ENCODE measurements around the gene AKT1S1.
"Not testable (repeated sequence)": the region's sequence is repeated elsewhere in the genome, so short reads cannot be mapped to it uniquely, and the experiment has no call there.

The AKT1S1 gene

DNA sequence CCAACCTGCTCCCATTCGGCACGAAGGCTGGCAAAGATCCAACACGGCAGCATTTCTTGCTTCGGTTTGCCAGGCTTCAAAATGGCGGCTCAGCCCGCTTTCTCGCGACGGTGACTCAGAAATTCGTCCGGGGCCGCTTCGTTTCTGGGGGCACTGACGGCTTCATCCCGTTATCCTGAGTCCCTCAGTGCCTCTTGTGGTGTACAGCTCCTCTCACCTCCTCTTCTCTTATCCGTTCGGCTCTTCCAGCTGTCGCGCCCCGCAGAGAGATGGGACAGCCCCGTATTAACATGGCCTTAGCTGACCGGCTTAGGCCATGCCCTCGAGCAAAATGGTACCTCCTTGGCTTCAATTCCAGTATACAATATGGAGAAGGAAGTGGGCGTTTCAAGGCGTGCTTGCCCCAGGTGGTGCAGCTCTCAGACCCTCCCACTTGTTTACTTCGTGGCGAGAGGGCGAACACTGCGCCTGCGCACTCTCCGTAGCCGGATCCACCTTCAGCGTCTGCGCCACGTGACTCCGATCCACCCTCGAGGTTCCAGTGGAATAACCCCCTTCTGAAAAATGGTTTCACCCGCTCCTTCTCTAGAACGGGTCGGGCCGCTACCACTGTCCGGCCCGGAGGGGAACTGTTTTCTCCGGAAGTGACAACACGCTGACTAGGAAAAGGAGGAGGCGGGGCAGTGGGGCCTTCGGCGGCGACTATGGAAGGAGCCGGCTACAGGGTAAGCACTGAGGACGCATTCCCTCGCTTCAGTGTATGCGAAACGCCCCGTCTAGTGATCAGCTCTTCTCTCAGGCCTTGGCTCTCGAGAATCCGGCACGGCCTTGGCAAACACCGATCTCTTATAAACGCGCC, at the start of gene AKT1S1, which contains the start of gene TBC1D17:
TSS of gene AKT1S1 (minus strand) at position 336 of the 859 bp plus-strand sequence. CDS start 4,060 bp downstream, outside the sequence.
TSS of gene TBC1D17 (plus strand) at position 683 of the 859 bp plus-strand sequence. CDS start at position 705, 22 bp downstream.
- DNase-seq, result peak; percentile 99

DNA sequence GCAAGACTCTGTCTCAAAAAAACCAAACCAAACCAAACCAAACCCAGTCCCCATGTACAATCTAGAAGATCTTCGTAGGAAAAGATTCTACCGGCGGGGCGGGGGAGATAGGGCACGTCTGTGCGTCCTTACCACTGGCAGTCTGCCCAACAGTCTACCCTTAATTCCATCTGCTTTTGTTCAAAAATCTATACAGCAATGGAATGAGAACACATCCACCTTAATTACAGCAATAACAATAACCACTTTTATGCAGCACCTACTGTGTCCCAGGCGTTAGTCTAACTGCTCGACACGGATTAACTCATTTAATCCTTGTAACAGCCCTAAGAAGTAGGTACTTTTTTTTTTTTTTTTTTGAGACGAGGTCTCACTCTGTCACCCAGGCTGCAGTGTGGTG, 49.4 kb upstream of the AKT1S1 start:
- DNase-seq, result no peak

- no peak for DNase-seq
These were observed 48.3 kb upstream of the AKT1S1 start for GRCh38 chr19:49925486-49925885.

DNA sequence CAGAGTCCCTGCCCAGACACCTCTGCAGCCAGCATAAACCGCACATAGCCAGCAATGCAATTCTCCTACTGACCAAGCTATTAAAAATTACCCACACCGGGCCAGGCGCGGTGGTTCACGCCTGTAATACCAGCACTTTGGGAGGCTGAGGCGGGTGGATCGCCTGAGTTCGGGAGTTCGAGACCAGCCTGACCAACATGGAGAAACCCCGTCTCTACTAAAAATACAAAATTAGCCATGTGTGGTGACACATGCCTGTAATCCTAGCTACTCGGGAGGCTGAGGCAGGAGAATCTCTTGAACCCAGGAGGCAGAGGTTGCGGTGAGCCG, 47.7 kb upstream of the AKT1S1 start:
- not testable (repeated sequence) for DNase-seq

DNA sequence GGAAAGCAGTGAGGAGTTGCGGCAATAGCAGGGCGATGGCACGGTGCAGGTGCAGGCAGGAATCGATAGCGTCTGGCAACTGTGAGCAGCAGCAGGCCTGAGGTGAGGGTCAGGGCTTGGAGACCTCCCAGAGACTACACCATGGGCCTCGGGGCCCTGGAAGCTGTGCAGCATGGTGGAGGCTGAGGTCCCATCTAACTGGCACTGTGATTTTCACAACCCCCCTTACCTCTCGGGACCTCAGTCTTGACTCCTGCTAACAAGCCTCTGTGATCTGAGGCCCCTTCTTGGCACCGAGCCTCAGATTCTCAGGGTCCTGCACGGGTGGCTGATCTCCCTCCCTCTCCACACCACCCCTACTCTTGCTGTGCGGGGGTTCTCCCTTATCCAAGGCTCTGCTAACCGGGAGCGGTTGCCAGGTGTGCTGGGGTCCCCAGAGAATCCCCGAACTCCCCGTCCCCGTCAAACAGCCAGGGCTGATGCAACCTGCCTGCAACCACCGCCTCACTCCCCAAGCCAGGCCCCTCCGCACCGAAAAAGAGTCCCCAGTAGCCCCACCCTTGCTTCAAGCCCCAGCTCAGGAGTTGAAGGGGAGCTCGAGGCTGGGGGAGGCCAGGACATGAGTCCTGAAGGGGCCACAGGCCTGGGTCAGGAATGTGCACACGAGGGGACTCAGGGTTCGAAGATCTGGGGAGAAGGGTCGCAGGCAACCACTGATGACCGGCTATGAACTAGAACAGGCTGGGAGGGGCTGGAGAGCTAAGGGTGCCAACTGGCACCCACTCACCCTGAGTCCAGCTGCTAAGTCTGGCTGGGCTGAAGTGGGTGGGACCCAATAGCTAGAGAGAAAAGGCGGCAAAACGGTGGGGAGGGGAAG, 47.1 kb upstream of the AKT1S1 start:
- DNase-seq, result no peak

- no peak for DNase-seq
These were observed 46.2 kb upstream of the AKT1S1 start for GRCh38 chr19:49923055-49924003.

DNA sequence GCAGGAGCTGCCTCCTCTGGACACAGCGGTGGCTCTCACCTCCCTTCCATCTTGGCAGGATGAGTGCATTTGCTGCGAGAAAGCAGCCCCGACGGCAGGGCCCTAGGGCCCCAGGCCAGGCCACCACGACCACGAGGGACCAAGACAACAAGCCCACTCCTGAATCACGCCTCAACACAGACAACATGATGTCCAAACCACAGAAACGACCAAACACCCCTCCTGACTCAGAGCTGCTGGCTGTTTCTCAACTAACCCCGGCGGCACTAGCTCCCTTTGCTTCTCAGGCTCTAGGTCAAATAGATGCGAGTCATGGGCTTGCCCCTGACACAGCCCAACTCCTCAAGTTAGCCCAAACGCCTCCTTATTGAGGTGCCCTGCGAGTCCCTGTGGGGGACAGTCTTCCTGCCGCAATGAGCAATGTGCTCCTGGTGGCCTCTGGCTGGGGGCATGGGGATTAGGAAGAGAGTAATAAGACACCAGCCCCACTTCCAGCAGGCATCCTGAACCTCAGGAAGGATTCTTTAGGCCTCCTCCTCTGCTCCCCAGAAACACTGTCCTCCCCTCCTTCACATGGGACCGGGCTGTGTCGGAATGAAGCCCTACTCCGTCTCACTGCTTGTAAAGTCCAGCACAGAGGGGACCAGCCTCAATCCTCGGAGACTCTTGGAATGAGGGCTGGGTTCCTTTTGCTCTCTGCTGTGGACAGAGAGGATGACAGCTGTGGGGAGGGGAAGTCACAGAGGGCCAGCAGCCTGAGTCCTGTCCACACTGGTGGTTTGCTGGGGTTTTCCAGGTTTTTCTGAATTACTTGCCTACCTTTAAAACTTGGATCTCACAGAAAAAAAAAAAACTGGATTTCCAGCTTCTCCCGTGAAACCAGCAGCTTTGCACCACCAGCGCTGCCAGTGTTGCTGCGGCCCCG, 45.0 kb upstream of the AKT1S1 start:
- DNase-seq, result no peak

DNA sequence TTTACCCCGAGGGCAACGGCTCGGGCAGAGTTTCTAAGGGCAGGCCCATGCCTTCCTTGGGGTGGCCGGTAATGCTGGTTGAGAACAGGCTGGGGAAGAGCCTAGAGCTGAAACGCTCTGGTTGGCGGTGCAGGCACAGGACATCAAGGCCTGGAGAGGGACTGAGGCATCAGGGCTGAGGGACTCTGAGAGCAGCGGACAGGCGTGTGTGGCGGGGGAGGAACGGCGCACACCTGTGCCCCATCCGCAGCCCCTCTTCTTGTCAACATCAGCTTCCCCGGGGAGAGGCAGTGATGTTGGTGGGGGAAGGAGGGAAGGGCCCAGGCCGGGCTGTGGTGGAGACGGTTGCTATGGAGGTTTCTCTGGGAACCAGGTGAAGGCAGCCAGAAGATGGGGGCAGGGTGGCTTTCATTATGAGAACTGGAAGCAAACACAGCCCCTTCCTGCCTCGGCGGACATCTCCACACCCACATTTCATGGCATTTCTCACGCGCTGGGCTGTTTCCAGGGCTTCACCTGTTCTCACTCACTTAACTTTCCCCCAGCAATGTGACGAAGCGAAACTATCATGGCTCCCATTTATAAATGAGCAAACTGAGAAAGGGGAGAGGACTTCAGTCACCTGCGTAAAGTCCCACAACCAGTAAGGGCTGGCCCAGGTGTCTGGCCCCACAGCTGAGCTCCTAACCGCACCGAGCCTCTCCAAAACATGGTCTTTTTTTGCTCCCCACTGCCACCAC, 43.6 kb upstream of the AKT1S1 start:
- no peak for DNase-seq

DNA sequence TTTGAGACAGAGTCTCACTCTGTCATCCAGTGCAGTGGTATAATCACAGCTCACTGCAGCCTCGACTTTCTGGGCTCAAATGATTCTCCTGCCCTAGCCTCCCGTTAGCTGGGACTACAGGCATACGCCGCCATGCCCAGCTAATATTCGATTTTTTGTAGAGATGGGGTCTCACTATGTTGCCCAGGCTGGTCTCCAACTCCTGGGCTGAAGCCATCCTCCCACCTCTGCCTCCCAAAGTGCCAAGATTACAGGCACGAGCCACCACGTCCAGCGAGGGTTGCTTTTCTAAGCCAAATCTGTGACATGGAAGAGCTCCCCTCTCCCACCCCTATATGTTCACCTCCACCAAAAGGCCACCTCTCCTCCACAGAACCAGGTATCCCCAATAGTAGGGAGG, 40.9 kb upstream of the AKT1S1 start:
- DNase-seq, result no peak

- no peak for DNase-seq
These were observed 39.9 kb upstream of the AKT1S1 start for GRCh38 chr19:49916839-49917733.

GRCh38 chr19:49915271-49915670, 38.1 kb upstream of the AKT1S1 start:
- DNase-seq, result no peak

DNA sequence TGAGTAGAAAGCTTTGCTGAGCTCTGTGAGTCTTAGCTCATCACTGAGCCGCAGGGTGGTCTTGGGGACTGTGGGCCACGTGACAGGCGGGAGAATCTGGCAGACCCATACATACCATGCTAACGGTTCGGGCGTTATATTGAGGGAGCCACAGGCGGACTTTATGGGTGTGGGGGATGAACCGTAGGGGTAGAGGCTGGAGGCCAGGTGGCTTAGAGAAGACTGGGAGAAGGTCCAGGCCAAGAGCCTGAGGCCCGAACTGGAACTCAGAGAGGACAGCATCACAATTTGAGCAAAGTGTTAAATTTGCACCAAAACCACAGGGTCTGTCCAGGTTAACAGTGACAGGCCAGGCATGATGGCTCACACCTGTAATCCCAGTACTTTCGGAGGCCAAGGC, 36.6 kb upstream of the AKT1S1 start:
- DNase-seq, result no peak

DNA sequence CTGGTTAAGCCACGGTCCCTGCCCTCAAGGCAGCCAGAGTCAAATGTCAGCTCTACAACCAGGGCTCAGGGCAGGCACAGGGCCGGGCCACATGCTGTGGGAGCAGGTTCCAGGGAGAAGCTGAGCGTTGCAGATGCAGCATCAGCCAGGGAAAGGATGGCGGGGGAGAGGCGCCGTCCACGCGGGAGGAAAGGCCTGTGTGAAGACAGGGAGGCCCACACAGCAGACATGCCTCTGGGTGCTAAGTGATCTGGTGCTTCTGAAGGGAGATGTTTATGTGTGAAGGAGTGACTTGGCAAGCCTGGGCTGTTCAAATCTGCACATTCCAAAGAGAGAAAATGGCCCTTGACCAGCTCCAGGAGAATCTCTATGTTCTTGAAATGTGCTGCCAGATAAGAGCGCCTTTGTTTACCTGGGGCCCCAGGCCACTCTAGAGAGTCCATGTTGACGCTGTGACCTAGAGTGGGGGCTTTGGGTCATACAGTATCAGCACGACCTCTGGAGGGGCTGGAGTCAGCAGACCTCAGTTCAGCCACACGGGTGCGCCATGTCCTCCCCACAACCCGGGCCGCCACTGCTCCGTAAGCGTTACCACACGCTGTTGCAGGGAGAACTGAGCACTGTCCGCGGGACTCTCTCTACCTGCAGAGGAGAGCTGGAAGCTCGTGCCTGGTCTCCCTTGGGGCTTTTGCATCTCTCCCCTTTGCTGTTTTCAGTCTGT, 36.0 kb upstream of the AKT1S1 start:
- no peak for DNase-seq

- no peak for DNase-seq
These were observed 34.4 kb upstream of the AKT1S1 start for GRCh38 chr19:49911381-49912145.

- no peak for DNase-seq
These were observed 33.0 kb upstream of the AKT1S1 start for GRCh38 chr19:49910179-49910578.

DNA sequence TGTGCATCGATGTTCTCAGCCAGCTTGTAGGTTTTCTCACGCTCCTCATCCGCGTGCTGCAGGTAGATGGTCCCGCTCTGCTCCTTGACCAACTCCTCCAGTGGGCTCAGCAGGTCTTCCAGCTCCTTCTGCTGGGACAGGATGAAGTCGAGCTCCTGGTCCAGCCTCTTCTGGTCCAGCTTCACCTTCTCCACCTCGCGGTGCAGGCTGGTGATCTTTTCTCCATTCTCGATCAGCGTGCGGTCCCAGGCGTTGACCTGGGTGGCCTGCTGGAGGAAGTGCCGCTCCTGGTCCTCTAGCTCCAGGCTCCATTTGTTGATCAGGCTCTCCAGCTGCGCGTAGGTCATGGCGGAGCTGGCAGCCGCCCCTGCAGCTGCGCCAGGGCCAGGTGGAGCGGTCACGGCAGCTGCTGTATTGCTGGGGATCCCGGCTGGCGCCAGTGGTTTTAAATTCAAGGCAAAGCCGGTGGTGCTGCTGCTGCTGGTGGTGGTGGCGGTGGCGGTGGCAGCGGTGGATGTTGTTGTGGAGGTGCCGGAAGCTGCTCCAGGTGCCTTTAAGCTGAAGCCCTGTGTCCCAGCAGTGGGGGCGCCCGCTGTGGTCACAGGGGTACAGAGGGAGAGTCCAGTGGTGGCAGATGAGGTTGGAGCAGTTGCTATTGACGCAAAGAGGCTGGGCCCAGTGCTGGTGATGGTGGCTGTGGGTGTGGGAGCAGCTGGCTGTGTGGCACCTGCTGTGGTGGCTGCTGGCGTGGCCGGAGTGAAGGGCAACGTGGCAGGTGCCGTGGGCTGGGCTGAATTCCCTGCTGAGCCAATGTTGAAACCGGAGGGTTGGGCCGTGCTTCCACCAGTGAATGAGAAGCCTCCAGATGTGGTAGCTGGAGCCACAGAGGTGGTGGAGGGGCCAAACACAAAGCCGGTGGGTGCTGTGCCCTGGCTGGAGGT, 31.6 kb upstream of the AKT1S1 start:
- DNase-seq, result no peak

All from DMS79 treated with DMSO at 0.1 percent for 48 hours (cell line).